SK-N-SH (cell line): Measurements from ENCODE around the gene CMC4.

Experiments
- EZH2phosphoT487 ChIP-seq: fragments of 200-600 bp; sonication (generic); IDR thresholded peaks from 2 replicates; pipeline ENCODE4 v1.6.1; 2017; ENCODE audit warnings: low read depth, mixed run types, mild to moderate bottlenecking, antibody characterized with exemption, moderate library complexity, borderline replicate concordance
- GABPA ChIP-seq: IDR thresholded peaks from 2 replicates; pipeline ENCODE4 v1.4.0; 2012; ENCODE audit warnings: low read depth, mild to moderate bottlenecking
- MXI1 ChIP-seq: IDR thresholded peaks from 2 replicates; pipeline ENCODE4 v1.6.1; 2012; ENCODE audit warnings: mild to moderate bottlenecking, low read depth, low read length, improper control_type of control experiment
- NFIC ChIP-seq: IDR thresholded peaks from 2 replicates; pipeline ENCODE4 v1.4.0; 2012; ENCODE audit warnings: borderline replicate concordance
- NRF1 ChIP-seq: IDR thresholded peaks from 2 replicates; pipeline ENCODE4 v1.6.1; 2012; ENCODE audit warnings: low read depth, mild to moderate bottlenecking, low read length
- POLR2AphosphoS5 ChIP-seq: IDR thresholded peaks from 2 replicates; pipeline ENCODE4 v1.6.1; 2012; ENCODE audit warnings: low read depth, low read length
- SMC3 ChIP-seq: IDR thresholded peaks from 2 replicates; pipeline ENCODE4 v1.6.1; 2012; ENCODE audit warnings: low read depth, low read length, improper control_type of control experiment
- TAF1 ChIP-seq: IDR thresholded peaks from 2 replicates; pipeline ENCODE4 v1.6.1; 2012; ENCODE audit warnings: low read depth, mild to moderate bottlenecking, low read length, moderate library complexity, borderline replicate concordance
- YY1 ChIP-seq: IDR thresholded peaks from 2 replicates; pipeline ENCODE4 v1.4.0; 2012; ENCODE audit warnings: low read depth, mild to moderate bottlenecking
- TF ChIP-seq, protein P1 (sequence below): IDR thresholded peaks from 2 replicates; pipeline ENCODE4 v1.4.0; 2012; ENCODE audit warnings: low read depth, borderline replicate concordance
- TF ChIP-seq, protein P2 (sequence below): fragments of 200-600 bp; sonication (generic); IDR thresholded peaks from 2 replicates; pipeline ENCODE4 v1.6.1; 2017; ENCODE audit warnings: antibody characterized with exemption, mild to moderate bottlenecking, moderate library complexity
- TF ChIP-seq, protein P3 (sequence below): fragments of 150-350 bp; IDR thresholded peaks from 2 replicates; pipeline ENCODE4 v1.6.1; 2017; ENCODE audit warnings: antibody characterized with exemption, low read length, low read depth, borderline replicate concordance
- TF ChIP-seq, protein P4 (sequence below): fragments of 150-350 bp; IDR thresholded peaks from 2 replicates; pipeline ENCODE4 v1.6.1; 2016; ENCODE audit warnings: mild to moderate bottlenecking, low read depth, low read length

DNA sequence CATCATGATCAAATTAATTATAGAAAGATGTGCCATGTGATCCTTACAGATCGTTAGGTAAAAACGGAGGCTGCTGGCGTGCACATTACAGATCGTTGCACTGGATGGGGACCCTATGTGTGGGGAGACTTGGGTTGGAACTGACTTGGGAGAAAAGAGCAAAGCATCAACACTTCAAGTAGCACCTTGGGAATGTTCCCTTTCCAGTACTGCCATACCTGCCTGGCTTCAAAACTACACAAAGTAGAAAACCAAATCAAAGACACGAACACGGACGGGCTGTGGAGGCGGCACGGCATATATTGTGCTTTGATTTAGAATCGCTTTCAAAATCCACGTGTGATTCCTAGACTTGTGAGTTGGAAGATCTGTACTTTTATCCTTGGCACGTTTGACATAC lies 898 bp downstream of the CMC4 start:
- no peak for TF ChIP-seq TAF1
- TF ChIP-seq, protein P1, sequence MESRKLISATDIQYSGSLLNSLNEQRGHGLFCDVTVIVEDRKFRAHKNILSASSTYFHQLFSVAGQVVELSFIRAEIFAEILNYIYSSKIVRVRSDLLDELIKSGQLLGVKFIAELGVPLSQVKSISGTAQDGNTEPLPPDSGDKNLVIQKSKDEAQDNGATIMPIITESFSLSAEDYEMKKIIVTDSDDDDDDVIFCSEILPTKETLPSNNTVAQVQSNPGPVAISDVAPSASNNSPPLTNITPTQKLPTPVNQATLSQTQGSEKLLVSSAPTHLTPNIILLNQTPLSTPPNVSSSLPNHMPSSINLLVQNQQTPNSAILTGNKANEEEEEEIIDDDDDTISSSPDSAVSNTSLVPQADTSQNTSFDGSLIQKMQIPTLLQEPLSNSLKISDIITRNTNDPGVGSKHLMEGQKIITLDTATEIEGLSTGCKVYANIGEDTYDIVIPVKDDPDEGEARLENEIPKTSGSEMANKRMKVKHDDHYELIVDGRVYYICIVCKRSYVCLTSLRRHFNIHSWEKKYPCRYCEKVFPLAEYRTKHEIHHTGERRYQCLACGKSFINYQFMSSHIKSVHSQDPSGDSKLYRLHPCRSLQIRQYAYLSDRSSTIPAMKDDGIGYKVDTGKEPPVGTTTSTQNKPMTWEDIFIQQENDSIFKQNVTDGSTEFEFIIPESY = no peak
- no peak for TF ChIP-seq POLR2AphosphoS5
- no peak for TF ChIP-seq YY1
- no peak for TF ChIP-seq NFIC
- no peak for TF ChIP-seq GABPA
- TF ChIP-seq, protein P2, sequence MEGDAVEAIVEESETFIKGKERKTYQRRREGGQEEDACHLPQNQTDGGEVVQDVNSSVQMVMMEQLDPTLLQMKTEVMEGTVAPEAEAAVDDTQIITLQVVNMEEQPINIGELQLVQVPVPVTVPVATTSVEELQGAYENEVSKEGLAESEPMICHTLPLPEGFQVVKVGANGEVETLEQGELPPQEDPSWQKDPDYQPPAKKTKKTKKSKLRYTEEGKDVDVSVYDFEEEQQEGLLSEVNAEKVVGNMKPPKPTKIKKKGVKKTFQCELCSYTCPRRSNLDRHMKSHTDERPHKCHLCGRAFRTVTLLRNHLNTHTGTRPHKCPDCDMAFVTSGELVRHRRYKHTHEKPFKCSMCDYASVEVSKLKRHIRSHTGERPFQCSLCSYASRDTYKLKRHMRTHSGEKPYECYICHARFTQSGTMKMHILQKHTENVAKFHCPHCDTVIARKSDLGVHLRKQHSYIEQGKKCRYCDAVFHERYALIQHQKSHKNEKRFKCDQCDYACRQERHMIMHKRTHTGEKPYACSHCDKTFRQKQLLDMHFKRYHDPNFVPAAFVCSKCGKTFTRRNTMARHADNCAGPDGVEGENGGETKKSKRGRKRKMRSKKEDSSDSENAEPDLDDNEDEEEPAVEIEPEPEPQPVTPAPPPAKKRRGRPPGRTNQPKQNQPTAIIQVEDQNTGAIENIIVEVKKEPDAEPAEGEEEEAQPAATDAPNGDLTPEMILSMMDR = no peak
- no peak for TF ChIP-seq SMC3
- no peak for TF ChIP-seq NRF1
- TF ChIP-seq EZH2phosphoT487 = no peak
- TF ChIP-seq MXI1 = no peak
- TF ChIP-seq, protein P3, sequence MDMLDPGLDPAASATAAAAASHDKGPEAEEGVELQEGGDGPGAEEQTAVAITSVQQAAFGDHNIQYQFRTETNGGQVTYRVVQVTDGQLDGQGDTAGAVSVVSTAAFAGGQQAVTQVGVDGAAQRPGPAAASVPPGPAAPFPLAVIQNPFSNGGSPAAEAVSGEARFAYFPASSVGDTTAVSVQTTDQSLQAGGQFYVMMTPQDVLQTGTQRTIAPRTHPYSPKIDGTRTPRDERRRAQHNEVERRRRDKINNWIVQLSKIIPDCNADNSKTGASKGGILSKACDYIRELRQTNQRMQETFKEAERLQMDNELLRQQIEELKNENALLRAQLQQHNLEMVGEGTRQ = no peak
- TF ChIP-seq, protein P4, sequence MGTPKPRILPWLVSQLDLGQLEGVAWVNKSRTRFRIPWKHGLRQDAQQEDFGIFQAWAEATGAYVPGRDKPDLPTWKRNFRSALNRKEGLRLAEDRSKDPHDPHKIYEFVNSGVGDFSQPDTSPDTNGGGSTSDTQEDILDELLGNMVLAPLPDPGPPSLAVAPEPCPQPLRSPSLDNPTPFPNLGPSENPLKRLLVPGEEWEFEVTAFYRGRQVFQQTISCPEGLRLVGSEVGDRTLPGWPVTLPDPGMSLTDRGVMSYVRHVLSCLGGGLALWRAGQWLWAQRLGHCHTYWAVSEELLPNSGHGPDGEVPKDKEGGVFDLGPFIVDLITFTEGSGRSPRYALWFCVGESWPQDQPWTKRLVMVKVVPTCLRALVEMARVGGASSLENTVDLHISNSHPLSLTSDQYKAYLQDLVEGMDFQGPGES = no peak
